Measurements from ENCODE around the gene ZBTB39.

- TF ChIP-seq EZH2 (IDR thresholded peaks at IDR 0.05; ENCODE audit: insufficient read depth, poor library complexity, severe bottlenecking) (no peak), EZH2phosphoT487 (IDR thresholded peaks at IDR 0.05; ENCODE audit: insufficient read depth, low read depth) (no peak)
These were observed 25.4 kb upstream of the ZBTB39 start for GRCh38 chr12:57031789-57032188.

Data from GM23248 (cell line).